ENCODE measurements around the gene GALE. TPM values are rescaled to one million over a fixed set of nuclear protein-coding genes. Genes with fewer than 3 reads are reported as not detected.

GALE gene
- polyA plus RNA-seq, 1 experiment, result 19.2 TPM

- CTCF ChIA-PET, result interaction anchor here (1.0 to 2.6 kb wide), 2 partner anchors 12 to 14 kb away, joined by 4 to 9 read pairs; no protein-coding TSS in a partner anchor
- Histone ChIP-seq H3K4me3 (ENCODE audit: low read depth, low read length) (no peak overlapping the region), H3K27me3 (ENCODE audit: control insufficient read depth, insufficient read depth, low read length) (no peaks in the 10 kb centered on the region), H3K27ac (ENCODE audit: low read depth, low read length) (no peak overlapping the region), H3K9me3 (ENCODE audit: control insufficient read depth, insufficient read depth, low read length) (no peaks in the 10 kb centered on the region)
- POLR2A ChIA-PET, result interaction anchor here (0.8 kb wide), 1 partner anchor 10 kb away, joined by 9 read pairs; no protein-coding TSS in a partner anchor
- DNase-seq (ENCODE audit: low read depth, low spot score), result no peak
- TF ChIP-seq CTCF (IDR thresholded peaks at IDR 0.05; ENCODE audit: low read depth, low read length), result no peak
Measured at GRCh38 chr1:23757812-23758211, 42.7 kb downstream of the GALE start.

GRCh38 chr1:23756676-23757075, 43.9 kb downstream of the GALE start:
- Histone ChIP-seq H3K9me3 (ENCODE audit: control insufficient read depth, insufficient read depth, low read length) (no peaks in the 10 kb centered on the region), H3K27me3 (ENCODE audit: control insufficient read depth, insufficient read depth, low read length) (no peaks in the 10 kb centered on the region), H3K27ac (ENCODE audit: low read depth, low read length) (no peak overlapping the region), H3K4me3 (ENCODE audit: low read depth, low read length) (no peak overlapping the region)
- no peak for DNase-seq (ENCODE audit: low read depth, low spot score)
- ChIA-PET POLR2A (interaction anchor here (0.6 kb wide), 1 partner anchor 13 kb away, joined by 4 read pairs; no protein-coding TSS in a partner anchor), CTCF (interaction anchor here (1.3 kb wide), 1 partner anchor 12 kb away, joined by 3 read pairs; no protein-coding TSS in a partner anchor)
- no peak for TF ChIP-seq CTCF (IDR thresholded peaks at IDR 0.05; ENCODE audit: low read depth, low read length)

GRCh38 chr1:23752909-23753308, 47.6 kb downstream of the GALE start:
- H3K27me3 ChIP-seq (ENCODE audit: control insufficient read depth, insufficient read depth, low read length), result no peaks in the 10 kb centered on the region
- TF ChIP-seq CTCF (IDR thresholded peaks at IDR 0.05; ENCODE audit: low read depth, low read length), result no peak
- no peak overlapping the region for H3K27ac ChIP-seq (ENCODE audit: low read depth, low read length)
- H3K4me3 ChIP-seq (ENCODE audit: low read depth, low read length), result no peak overlapping the region
- POLR2A ChIA-PET, result no interaction called here
- no peak for DNase-seq (ENCODE audit: low read depth, low spot score)
- CTCF ChIA-PET, result interaction anchor here (0.6 to 1.5 kb wide), 2 partner anchors 35 to 146 kb away, joined by 3 read pairs; no protein-coding TSS in a partner anchor
- H3K9me3 ChIP-seq (ENCODE audit: control insufficient read depth, insufficient read depth, low read length), result no peaks in the 10 kb centered on the region

GRCh38 chr1:23751815-23752200, 48.7 kb downstream of the GALE start:
- no peak for DNase-seq (ENCODE audit: low read depth, low spot score)
- CTCF ChIA-PET, result interaction anchor here (0.6 to 1.7 kb wide), 6 partner anchors 12 to 206 kb away, joined by 3 to 6 read pairs (median 4); partner anchors contain the start of gene RPL11
- POLR2A ChIA-PET, result no interaction called here
- Histone ChIP-seq H3K27ac (ENCODE audit: low read depth, low read length) (no peak overlapping the region), H3K9me3 (ENCODE audit: control insufficient read depth, insufficient read depth, low read length) (no peaks in the 10 kb centered on the region), H3K4me3 (ENCODE audit: low read depth, low read length) (no peak overlapping the region), H3K27me3 (ENCODE audit: control insufficient read depth, insufficient read depth, low read length) (no peaks in the 10 kb centered on the region)
- no peak for TF ChIP-seq CTCF (IDR thresholded peaks at IDR 0.05; ENCODE audit: low read depth, low read length)

- ChIA-PET POLR2A (no interaction called here), CTCF (interaction anchor here (0.6 to 1.7 kb wide), 6 partner anchors 12 to 206 kb away, joined by 3 to 6 read pairs (median 4); partner anchors contain the start of gene RPL11)
- DNase-seq (ENCODE audit: low read depth, low spot score), result no peak
- no peak overlapping the region for H3K4me3 ChIP-seq (ENCODE audit: low read depth, low read length)
- no peaks in the 10 kb centered on the region for H3K9me3 ChIP-seq (ENCODE audit: control insufficient read depth, insufficient read depth, low read length)
- TF ChIP-seq CTCF (IDR thresholded peaks at IDR 0.05; ENCODE audit: low read depth, low read length), result peak; percentile 77
- H3K27me3 ChIP-seq (ENCODE audit: control insufficient read depth, insufficient read depth, low read length), result no peaks in the 10 kb centered on the region
- H3K27ac ChIP-seq (ENCODE audit: low read depth, low read length), result no peak overlapping the region
Measured at GRCh38 chr1:23751050-23751814, 49.3 kb downstream of the GALE start.

Measured in AG04450 (cell line).